ENCODE results near the gene PYGM. TPM values are rescaled to one million over a fixed set of nuclear protein-coding genes. Genes with fewer than 3 reads are reported as not detected.

The PYGM gene
- total and polyA plus RNA-seq, 2 of the 8 experiments (the other 6 are each of a cell fraction or from before 2014, with no cell fraction given) = 9.6 to 10.0 TPM

DNA sequence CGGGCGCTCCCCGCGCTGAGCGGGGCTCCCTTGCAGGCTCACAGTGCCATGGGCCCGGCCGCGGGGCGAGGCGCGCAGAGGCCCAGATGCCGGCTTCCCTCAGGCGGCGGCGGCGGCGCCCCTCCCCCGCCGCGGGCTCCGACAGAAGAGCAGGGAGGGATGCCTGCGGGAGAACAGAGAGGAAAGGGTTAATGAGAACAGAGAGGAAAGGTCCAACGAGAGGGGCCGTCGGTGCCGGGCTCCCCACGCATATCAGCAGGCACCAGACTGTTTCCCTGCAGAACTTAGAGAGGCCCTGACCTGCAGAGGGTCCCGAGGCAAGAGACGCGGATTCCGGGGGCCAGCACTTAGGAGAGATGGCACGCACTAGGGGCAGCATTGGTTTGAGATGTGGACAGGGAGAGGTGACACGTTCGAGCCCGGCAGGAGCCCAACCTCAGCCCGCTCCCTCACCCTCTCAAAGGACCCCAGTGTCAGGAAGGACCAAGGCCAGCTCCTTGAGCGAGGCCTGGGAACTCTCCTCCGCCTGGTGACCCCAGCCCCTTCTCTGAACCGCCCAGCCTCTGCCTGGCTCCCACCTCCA, 45.9 kb downstream of the PYGM start (continued):
- TF ChIP-seq FOSL1 (IDR thresholded peaks at IDR 0.05; ENCODE audit: insufficient read depth, low read depth, low read length) = no peak
- TF ChIP-seq KDM4A (IDR thresholded peaks at IDR 0.05; ENCODE audit: low read depth, low read length, severe bottlenecking) = no peak
